DMS 273 (cell line): ENCODE data around the gene TAL1.

Experiments
- DNase-seq: peaks from one replicate; lab custom pipeline; 2025; ENCODE audit not compliant: unreplicated experiment; lab: John Stamatoyannopoulos, UW

TAL1 gene

GRCh38 chr1:47229886-47230691 is 1.9 kb downstream of the TAL1 start:
- DNase-seq = no peak

- DNase-seq = no peak
These were observed 2.8 kb downstream of the TAL1 start for GRCh38 chr1:47229031-47229885.

- DNase-seq = no peak
These were observed 3.4 kb downstream of the TAL1 start for GRCh38 chr1:47228644-47229030.

GRCh38 chr1:47227341-47228232 is 4.4 kb downstream of the TAL1 start:
- DNase-seq = peak; percentile 24

GRCh38 chr1:47226839-47227215 is 5.2 kb downstream of the TAL1 start:
- no peak for DNase-seq

- DNase-seq = no peak
These were observed 5.7 kb downstream of the TAL1 start for GRCh38 chr1:47226121-47226838.

- DNase-seq = peak; percentile 63
These were observed 6.5 kb downstream of the TAL1 start for GRCh38 chr1:47225430-47226100.

- peak; percentile 63 for DNase-seq
These were observed 7.2 kb downstream of the TAL1 start for GRCh38 chr1:47224676-47225399.

GRCh38 chr1:47223921-47224675 is 7.9 kb downstream of the TAL1 start:
- no peak for DNase-seq

- DNase-seq = no peak
These were observed 8.7 kb downstream of the TAL1 start for GRCh38 chr1:47223174-47223920.

GRCh38 chr1:47222476-47222875 is 9.5 kb downstream of the TAL1 start:
- no peak for DNase-seq

GRCh38 chr1:47219590-47220220 is 12.3 kb downstream of the TAL1 start:
- DNase-seq = no peak

GRCh38 chr1:47219001-47219400 is 13.0 kb downstream of the TAL1 start:
- DNase-seq = no peak

- DNase-seq = peak; percentile 29
These were observed 15.6 kb downstream of the TAL1 start for GRCh38 chr1:47216278-47217059.

- no peak for DNase-seq
These were observed 16.3 kb downstream of the TAL1 start for GRCh38 chr1:47215713-47216112.

GRCh38 chr1:47214549-47214948 is 17.5 kb downstream of the TAL1 start:
- no peak for DNase-seq
